Gastrocnemius medialis (tissue), 4 donors: ENCODE results near the gene RCSD1. TPM values are rescaled to one million over a fixed set of nuclear protein-coding genes. Genes with fewer than 3 reads are reported as not detected.

Experiments used
- ATAC-seq, 2 donors: fragments of 150-250 bp; one replicate each; pipeline ENCODE4 v1.9.1; 2016
- DNase-seq, 2 donors: peaks; one replicate each; pipeline ENCODE4 v3.0.0-alpha.2; 2019
- H3K27ac ChIP-seq, 4 donors: fragments of 200-600 bp; sonication (generic); 1 replicate in 1 of 4; 2 replicates in 3 of 4; pipeline ENCODE4 v1.5.1; 2016 to 2018; ENCODE audit warnings: mild to moderate bottlenecking in 2 of 4, moderate library complexity in 1 of 4
- H3K27me3 ChIP-seq, 3 donors: fragments of 200-600 bp; sonication (generic) in 2 of 3; 1 replicate in 1 of 3; 2 replicates in 2 of 3; pipeline versions ENCODE4 v1.5.1 to v1.6.0; 2016 to 2019; ENCODE audit warnings: mild to moderate bottlenecking in 1 of 3, moderate library complexity in 1 of 3
- H3K36me3 ChIP-seq, 2 donors: fragments of 200-600 bp; sonication (generic) in 1 of 2; one replicate each; pipeline ENCODE4 v1.5.1; 2017 to 2018
- H3K4me1 ChIP-seq, 2 donors: fragments of 200-600 bp; sonication (generic) in 1 of 2; one replicate each; pipeline ENCODE4 v1.5.1; 2016 to 2017; ENCODE audit warnings: mild to moderate bottlenecking in 2 of 2
- H3K4me3 ChIP-seq, 4 donors: fragments of 200-600 bp; sonication (generic) in 3 of 4; 1 replicate in 1 of 4; 2 replicates in 3 of 4; pipeline ENCODE4 v1.5.1; 2016 to 2019; ENCODE audit warnings: mild to moderate bottlenecking in 2 of 4
- H3K9me3 ChIP-seq, 3 donors: fragments of 200-600 bp; sonication (generic) in 2 of 3; 1 replicate in 1 of 3; 2 replicates in 2 of 3; pipeline ENCODE4 v1.5.1; 2016 to 2019
- CTCF ChIP-seq, 5 experiments: fragments of 450-650 bp in 3 of 5; fragments of 200-600 bp in 2 of 5; sonication (generic) in 2 of 5; IDR thresholded peaks in 4 of 5; conservative IDR thresholded peaks in 1 of 5; 1 replicate in 4 of 5; 2 replicates in 1 of 5; pipeline ENCODE4 v1.5.1; 2016 to 2019; ENCODE audit warnings: antibody characterized with exemption in 5 of 5, mild to moderate bottlenecking in 3 of 5, moderate library complexity in 3 of 5
- POLR2A ChIP-seq, 2 donors: fragments of 450-650 bp; IDR thresholded peaks; one replicate each; pipeline ENCODE4 v1.6.1; 2017; ENCODE audit warnings: antibody characterized with exemption in 2 of 2, mild to moderate bottlenecking in 2 of 2, moderate library complexity in 2 of 2
- in situ Hi-C, 4 donors: fragments of 200-750 bp; cut with MboI; loops; one replicate each; pipeline versions ENCODE4 v1.15.0 to v1.8.0; 2017; ENCODE audit warnings: low sequenced_read_pairs in 4 of 4
- intact Hi-C: fragments of 100-400 bp; cut with DNase I; formaldehyde crosslinking; loops from one replicate; pipeline ENCODE4 v1.15.1; 2023; ENCODE audit warnings: low total_unique reads
- total RNA-seq, 4 donors: library from RNA; depleted of rRNA; stranded (reverse); fragments of >200 nt; gene quantifications; one replicate each; pipeline versions ENCODE4 v1.1.0 to v1.2.3, GENCODE V29; 2016

RCSD1 gene
- total RNA-seq, 4 donors from 2014 or later = 6.0 to 14.8 (median 7.5) TPM

- no peak overlapping the region for H3K27ac ChIP-seq
- H3K4me1 ChIP-seq = peaks cover 23 to 34% of the 10 kb centered on the region in 2 donors
- intact Hi-C loops (loop anchor here (5.0 kb wide), 2 partner anchors 358 to 1763 kb away; partner anchors contain the start of gene SLC19A2), in situ Hi-C loops (loop anchor here in 3 of 4 donors (5.0 to 25.0 kb wide), 4 partner anchors 78 to 487 kb away; partner anchors contain the start of genes DCAF6 (in 1 of the 3) and MPC2 (in 1 of the 3))
- H3K4me3 ChIP-seq = no peak overlapping the region
- no peak for DNase-seq
- TF ChIP-seq CTCF (IDR thresholded peaks at IDR 0.05 in 4 of 5, conservative IDR thresholded peaks at IDR 0.05 in 1 of 5) (no peak), POLR2A (IDR thresholded peaks at IDR 0.05) (no peak)
- no peaks in the 10 kb centered on the region for H3K27me3 ChIP-seq
- no peaks in the 10 kb centered on the region for H3K36me3 ChIP-seq
- H3K9me3 ChIP-seq = no peaks in the 10 kb centered on the region
- no peak for ATAC-seq
Observed at GRCh38 chr1:167723707-167724323, 93.8 kb downstream of the RCSD1 start.

GRCh38 chr1:167726008-167726407 lies 96.0 kb downstream of the RCSD1 start:
- Histone ChIP-seq H3K9me3 (no peaks in the 10 kb centered on the region), H3K27ac (no peak overlapping the region), H3K4me3 (no peak overlapping the region), H3K36me3 (no peaks in the 10 kb centered on the region), H3K4me1 (peaks cover 23 to 28% of the 10 kb centered on the region in 2 donors), H3K27me3 (no peaks in the 10 kb centered on the region)
- ATAC-seq (no peak), DNase-seq (no peak)
- TF ChIP-seq CTCF (IDR thresholded peaks at IDR 0.05 in 4 of 5, conservative IDR thresholded peaks at IDR 0.05 in 1 of 5) = no peak
- no peak for TF ChIP-seq POLR2A (IDR thresholded peaks at IDR 0.05)
- intact Hi-C loops (no loop called here), in situ Hi-C loops (no loop called here)

- ATAC-seq (no peak), DNase-seq (no peak)
- TF ChIP-seq POLR2A (IDR thresholded peaks at IDR 0.05) (no peak), CTCF (IDR thresholded peaks at IDR 0.05 in 4 of 5, conservative IDR thresholded peaks at IDR 0.05 in 1 of 5) (no peak)
- no peaks in the 10 kb centered on the region for H3K36me3 ChIP-seq
- no peaks in the 10 kb centered on the region for H3K9me3 ChIP-seq
- H3K27ac ChIP-seq = no peak overlapping the region
- H3K27me3 ChIP-seq = no peaks in the 10 kb centered on the region
- peaks cover 8 to 10% of the 10 kb centered on the region in 2 donors for H3K4me1 ChIP-seq
- in situ Hi-C loops (no loop called here), intact Hi-C loops (no loop called here)
- H3K4me3 ChIP-seq = no peak overlapping the region
Observed at GRCh38 chr1:167728818-167729410, 98.9 kb downstream of the RCSD1 start.

- H3K36me3 ChIP-seq = no peaks in the 10 kb centered on the region
- in situ Hi-C loops = no loop called here
- H3K27me3 ChIP-seq = no peaks in the 10 kb centered on the region
- H3K27ac ChIP-seq = no peak overlapping the region
- no peak overlapping the region for H3K4me3 ChIP-seq
- no peak for DNase-seq
- TF ChIP-seq POLR2A (IDR thresholded peaks at IDR 0.05) (no peak), CTCF (IDR thresholded peaks at IDR 0.05 in 4 of 5, conservative IDR thresholded peaks at IDR 0.05 in 1 of 5) (no peak)
- intact Hi-C loops = no loop called here
- no peaks in the 10 kb centered on the region for H3K9me3 ChIP-seq
- ATAC-seq = no peak
- H3K4me1 ChIP-seq = peaks cover 0 to 12% of the 10 kb centered on the region in 2 donors
Observed at GRCh38 chr1:167734227-167734626, 104.2 kb downstream of the RCSD1 start.
